NCI-H1417 treated with DMSO at 0.1 percent for 48 hours (cell line): ENCODE measurements around the gene KDF1.
"Not testable (repeated sequence)": the region's sequence is repeated elsewhere in the genome, so short reads cannot be mapped to it uniquely, and the experiment has no call there.

Experiments used
- DNase-seq: peaks from one replicate; lab custom pipeline; 2025; lab: John Stamatoyannopoulos, UW

Gene KDF1

GRCh38 chr1:26994020-26994786 is 33.9 kb upstream of the KDF1 start:
- DNase-seq, result no peak

GRCh38 chr1:26993237-26994019 is 33.2 kb upstream of the KDF1 start, which contains the start of gene TRNP1:
Gene TRNP1, plus strand, starts transcription at chr1:26993692. Its CDS starts 95 bp downstream, at chr1:26993787.
- DNase-seq, result no peak

- DNase-seq, result no peak
Observed at GRCh38 chr1:26991310-26992116, 31.2 kb upstream of the KDF1 start.

GRCh38 chr1:26989403-26990109 is 29.3 kb upstream of the KDF1 start:
- DNase-seq, result not testable (repeated sequence)

GRCh38 chr1:26986658-26987057 is 26.4 kb upstream of the KDF1 start:
- DNase-seq, result no peak

- no peak for DNase-seq
Observed at GRCh38 chr1:26984291-26984690, 24.0 kb upstream of the KDF1 start.

- DNase-seq, result no peak
Observed at GRCh38 chr1:26983863-26984262, 23.6 kb upstream of the KDF1 start.

GRCh38 chr1:26981146-26981846 is 21.0 kb upstream of the KDF1 start:
- no peak for DNase-seq

- DNase-seq, result no peak
Observed at GRCh38 chr1:26978901-26979300, 18.6 kb upstream of the KDF1 start.

- no peak for DNase-seq
Observed at GRCh38 chr1:26976621-26977510, 16.6 kb upstream of the KDF1 start.

- no peak for DNase-seq
Observed at GRCh38 chr1:26972821-26973220, 12.6 kb upstream of the KDF1 start.

GRCh38 chr1:26972390-26972789 is 12.1 kb upstream of the KDF1 start:
- DNase-seq, result no peak

- no peak for DNase-seq
Observed at GRCh38 chr1:26971590-26971989, 11.3 kb upstream of the KDF1 start.

- DNase-seq, result no peak
Observed at GRCh38 chr1:26970810-26971209, 10.5 kb upstream of the KDF1 start.

GRCh38 chr1:26965628-26966027 is 5.4 kb upstream of the KDF1 start:
- no peak for DNase-seq

GRCh38 chr1:26965213-26965612 is 4.9 kb upstream of the KDF1 start:
- no peak for DNase-seq

GRCh38 chr1:26961826-26962225 is 1.6 kb upstream of the KDF1 start:
- no peak for DNase-seq

- no peak for DNase-seq
Observed at GRCh38 chr1:26960625-26960966, 328 bp upstream of the KDF1 start.

- no peak for DNase-seq
Observed at GRCh38 chr1:26959270-26959669, 998 bp downstream of the KDF1 start.

GRCh38 chr1:26957306-26957705 is 3.0 kb downstream of the KDF1 start:
- no peak for DNase-seq
